Loucy (cell line): ENCODE measurements around the gene PALLD.

Experiments
- EZH2phosphoT487 ChIP-seq: fragments of 200-600 bp; IDR thresholded peaks from 2 replicates; pipeline ENCODE4 v1.6.1; 2018; ENCODE audit warnings: antibody characterized with exemption, mild to moderate bottlenecking, moderate library complexity, borderline replicate concordance
- TF ChIP-seq, protein P1 (sequence below): fragments of 200-600 bp; sonication (generic); conservative IDR thresholded peaks from 2 replicates; pipeline ENCODE4 v1.5.1; 2014; ENCODE audit warnings: mild to moderate bottlenecking, antibody characterized with exemption, low read length

DNA sequence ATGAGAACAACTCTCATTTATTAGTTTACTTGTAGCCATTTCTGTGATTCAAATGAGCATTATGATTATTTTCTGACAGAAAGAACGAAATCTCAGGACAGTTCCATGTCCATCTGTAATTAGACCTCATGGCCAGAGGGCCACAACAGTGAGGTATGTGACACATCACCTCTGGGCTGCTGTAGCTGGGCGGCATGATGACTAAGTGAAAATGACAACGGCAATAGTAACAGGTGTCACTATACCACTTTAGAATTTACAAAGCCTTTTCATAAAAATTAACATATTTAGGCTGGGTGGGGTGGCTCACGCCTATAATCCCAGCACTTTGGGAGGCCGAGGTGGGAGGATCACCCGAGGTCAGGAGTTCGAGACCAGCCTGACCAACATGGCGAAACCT, 260.6 kb downstream of the PALLD start:
- TF ChIP-seq, protein P1, sequence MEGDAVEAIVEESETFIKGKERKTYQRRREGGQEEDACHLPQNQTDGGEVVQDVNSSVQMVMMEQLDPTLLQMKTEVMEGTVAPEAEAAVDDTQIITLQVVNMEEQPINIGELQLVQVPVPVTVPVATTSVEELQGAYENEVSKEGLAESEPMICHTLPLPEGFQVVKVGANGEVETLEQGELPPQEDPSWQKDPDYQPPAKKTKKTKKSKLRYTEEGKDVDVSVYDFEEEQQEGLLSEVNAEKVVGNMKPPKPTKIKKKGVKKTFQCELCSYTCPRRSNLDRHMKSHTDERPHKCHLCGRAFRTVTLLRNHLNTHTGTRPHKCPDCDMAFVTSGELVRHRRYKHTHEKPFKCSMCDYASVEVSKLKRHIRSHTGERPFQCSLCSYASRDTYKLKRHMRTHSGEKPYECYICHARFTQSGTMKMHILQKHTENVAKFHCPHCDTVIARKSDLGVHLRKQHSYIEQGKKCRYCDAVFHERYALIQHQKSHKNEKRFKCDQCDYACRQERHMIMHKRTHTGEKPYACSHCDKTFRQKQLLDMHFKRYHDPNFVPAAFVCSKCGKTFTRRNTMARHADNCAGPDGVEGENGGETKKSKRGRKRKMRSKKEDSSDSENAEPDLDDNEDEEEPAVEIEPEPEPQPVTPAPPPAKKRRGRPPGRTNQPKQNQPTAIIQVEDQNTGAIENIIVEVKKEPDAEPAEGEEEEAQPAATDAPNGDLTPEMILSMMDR: no peak
- TF ChIP-seq EZH2phosphoT487: no peak
